ENCODE results near the gene ACVR1. TPM values are rescaled to one million over a fixed set of nuclear protein-coding genes. Genes with fewer than 3 reads are reported as not detected.

The ACVR1 gene
- total RNA-seq, 1 donor from 2014 or later, result 35.0 TPM

DNA sequence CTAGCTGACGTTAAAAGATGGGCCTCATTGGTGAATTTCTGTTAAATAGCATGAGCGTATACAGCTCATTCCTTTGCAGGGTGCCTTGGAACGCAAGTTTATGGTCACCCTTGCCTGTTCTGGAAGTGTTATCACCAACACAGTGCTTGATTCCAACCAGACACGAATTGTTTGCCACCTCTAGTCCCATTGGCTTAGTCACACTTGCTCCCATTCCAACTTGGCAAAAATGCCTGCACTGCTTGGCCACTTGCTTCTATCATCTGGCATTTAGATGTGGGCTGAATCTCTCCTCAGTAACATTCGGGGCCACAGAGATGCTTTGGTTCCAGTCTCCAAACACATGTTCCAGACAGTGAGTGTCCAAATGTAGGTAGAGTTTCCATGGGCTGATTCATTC is 27.5 kb upstream of the ACVR1 start:
- TF ChIP-seq, protein P1, sequence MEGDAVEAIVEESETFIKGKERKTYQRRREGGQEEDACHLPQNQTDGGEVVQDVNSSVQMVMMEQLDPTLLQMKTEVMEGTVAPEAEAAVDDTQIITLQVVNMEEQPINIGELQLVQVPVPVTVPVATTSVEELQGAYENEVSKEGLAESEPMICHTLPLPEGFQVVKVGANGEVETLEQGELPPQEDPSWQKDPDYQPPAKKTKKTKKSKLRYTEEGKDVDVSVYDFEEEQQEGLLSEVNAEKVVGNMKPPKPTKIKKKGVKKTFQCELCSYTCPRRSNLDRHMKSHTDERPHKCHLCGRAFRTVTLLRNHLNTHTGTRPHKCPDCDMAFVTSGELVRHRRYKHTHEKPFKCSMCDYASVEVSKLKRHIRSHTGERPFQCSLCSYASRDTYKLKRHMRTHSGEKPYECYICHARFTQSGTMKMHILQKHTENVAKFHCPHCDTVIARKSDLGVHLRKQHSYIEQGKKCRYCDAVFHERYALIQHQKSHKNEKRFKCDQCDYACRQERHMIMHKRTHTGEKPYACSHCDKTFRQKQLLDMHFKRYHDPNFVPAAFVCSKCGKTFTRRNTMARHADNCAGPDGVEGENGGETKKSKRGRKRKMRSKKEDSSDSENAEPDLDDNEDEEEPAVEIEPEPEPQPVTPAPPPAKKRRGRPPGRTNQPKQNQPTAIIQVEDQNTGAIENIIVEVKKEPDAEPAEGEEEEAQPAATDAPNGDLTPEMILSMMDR (IDR thresholded peaks at IDR 0.05), result no peak
- no peaks in the 10 kb centered on the region for H3K36me3 ChIP-seq
- H3K9me3 ChIP-seq, result no peaks in the 10 kb centered on the region
- DNase-seq (no peak), ATAC-seq (no peak)
- intact Hi-C loops (cut with DNase I), result no loop called here
- H3K27me3 ChIP-seq (ENCODE audit: low read depth), result no peaks in the 10 kb centered on the region
- no peak overlapping the region for H3K4me3 ChIP-seq
- no peak overlapping the region for H3K27ac ChIP-seq
- no peaks in the 10 kb centered on the region for H3K4me1 ChIP-seq

DNA sequence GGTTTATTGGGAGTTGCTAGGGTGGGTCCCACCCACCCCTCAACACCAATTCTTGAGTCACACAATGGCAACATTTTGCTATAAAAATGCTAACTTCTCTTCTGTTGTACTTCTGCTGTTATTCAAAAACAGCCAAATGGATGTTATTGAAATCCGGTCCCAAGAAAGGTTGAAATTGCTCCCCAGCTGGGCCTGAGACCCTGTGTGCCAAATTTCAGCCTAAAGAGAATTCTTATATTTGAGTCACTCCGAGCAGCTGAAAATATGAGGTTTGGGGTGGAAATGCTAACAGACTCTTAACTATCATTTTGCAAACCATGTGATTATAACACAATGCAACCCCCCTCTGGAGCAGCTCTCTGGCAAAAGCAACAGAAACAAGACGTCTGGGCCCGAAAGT is 27.0 kb upstream of the ACVR1 start:
- no peaks in the 10 kb centered on the region for H3K4me1 ChIP-seq
- DNase-seq (no peak), ATAC-seq (no peak)
- TF ChIP-seq, protein P1 (IDR thresholded peaks at IDR 0.05), result no peak
- no peak overlapping the region for H3K4me3 ChIP-seq
- no peaks in the 10 kb centered on the region for H3K27me3 ChIP-seq (ENCODE audit: low read depth)
- H3K27ac ChIP-seq, result no peak overlapping the region
- intact Hi-C loops (cut with DNase I), result no loop called here
- no peaks in the 10 kb centered on the region for H3K36me3 ChIP-seq
- no peaks in the 10 kb centered on the region for H3K9me3 ChIP-seq

DNA sequence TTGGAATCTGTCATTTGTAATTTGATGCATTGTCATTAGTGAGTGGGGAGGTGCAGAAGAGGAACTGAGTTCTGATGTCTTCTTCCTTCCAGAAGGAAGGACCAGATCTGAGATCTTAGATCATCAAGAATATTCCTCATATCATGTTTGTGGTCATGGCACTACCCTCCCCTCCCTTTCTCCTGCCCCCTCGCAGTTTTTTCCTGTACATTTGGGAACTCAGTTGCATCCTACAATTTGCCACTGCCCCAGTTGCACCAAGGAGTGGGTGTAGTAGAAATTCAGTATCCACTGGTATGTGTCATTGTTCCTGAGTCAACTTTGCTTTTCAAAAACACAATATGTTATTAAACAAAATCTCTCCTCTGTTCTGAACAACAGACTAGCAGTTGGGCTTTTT is 26.6 kb upstream of the ACVR1 start:
- Histone ChIP-seq H3K27ac (no peak overlapping the region), H3K27me3 (ENCODE audit: low read depth) (no peaks in the 10 kb centered on the region), H3K4me3 (no peak overlapping the region), H3K4me1 (no peaks in the 10 kb centered on the region), H3K9me3 (no peaks in the 10 kb centered on the region), H3K36me3 (no peaks in the 10 kb centered on the region)
- TF ChIP-seq, protein P1 (IDR thresholded peaks at IDR 0.05), result no peak
- intact Hi-C loops (cut with DNase I), result no loop called here
- ATAC-seq (no peak), DNase-seq (no peak)

DNA sequence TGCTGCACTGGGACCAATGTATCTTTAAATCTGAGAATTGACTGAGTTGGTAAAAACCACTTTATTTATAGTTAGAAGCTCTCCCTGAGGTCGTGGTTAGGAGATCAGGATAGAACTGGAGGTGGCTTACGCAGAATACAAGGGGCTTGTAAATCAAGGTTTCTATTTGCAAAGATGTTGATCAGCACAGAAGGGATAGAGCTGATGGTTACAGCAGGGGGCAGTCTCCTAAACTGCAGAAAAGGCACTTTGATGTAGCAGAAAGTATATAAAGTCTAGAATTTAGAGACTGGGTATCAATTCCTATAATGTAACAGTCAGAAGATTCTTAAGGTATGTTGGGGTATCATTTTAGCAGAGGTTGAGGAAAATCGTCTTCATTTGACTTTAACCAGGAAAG is 25.2 kb upstream of the ACVR1 start:
- intact Hi-C loops (cut with DNase I), result no loop called here
- no peak overlapping the region for H3K4me3 ChIP-seq
- no peaks in the 10 kb centered on the region for H3K36me3 ChIP-seq
- H3K27me3 ChIP-seq (ENCODE audit: low read depth), result no peaks in the 10 kb centered on the region
- H3K4me1 ChIP-seq, result no peaks in the 10 kb centered on the region
- H3K9me3 ChIP-seq, result no peaks in the 10 kb centered on the region
- H3K27ac ChIP-seq, result no peak overlapping the region
- TF ChIP-seq, protein P1 (IDR thresholded peaks at IDR 0.05), result peak; percentile 21
- ATAC-seq (no peak), DNase-seq (no peak)

DNA sequence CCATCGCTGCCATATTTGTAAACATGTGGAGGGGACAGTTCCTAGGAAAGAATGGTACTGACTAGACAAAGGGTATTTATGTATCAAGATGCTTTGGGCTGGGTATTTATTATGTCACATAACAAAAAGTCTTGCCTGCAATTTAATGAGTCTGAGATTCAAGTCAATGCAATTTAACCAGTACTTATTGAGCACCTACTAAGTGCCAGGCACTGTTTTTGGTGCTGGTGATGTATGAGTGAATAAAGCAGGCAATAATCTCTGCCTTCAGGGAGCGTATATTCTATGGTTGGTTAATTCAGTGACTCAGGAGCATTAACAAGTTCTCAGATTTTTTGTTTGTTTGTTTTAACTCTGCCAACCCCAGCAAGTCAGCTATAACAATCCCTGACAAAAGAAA is 24.6 kb upstream of the ACVR1 start:
- intact Hi-C loops (cut with DNase I), result no loop called here

More for the DNA sequence above, 24.6 kb upstream of the ACVR1 start:
- no peaks in the 10 kb centered on the region for H3K4me1 ChIP-seq
- no peaks in the 10 kb centered on the region for H3K9me3 ChIP-seq
- DNase-seq (no peak), ATAC-seq (no peak)
- TF ChIP-seq, protein P1 (IDR thresholded peaks at IDR 0.05), result no peak
- no peak overlapping the region for H3K4me3 ChIP-seq
- H3K27ac ChIP-seq, result no peak overlapping the region
- H3K27me3 ChIP-seq (ENCODE audit: low read depth), result no peaks in the 10 kb centered on the region
- H3K36me3 ChIP-seq, result no peaks in the 10 kb centered on the region

Measured in lower lobe of right lung (tissue), 2 donors.